GM10847 (cell line): ENCODE data around the gene TMEM87B.

Experiments
- POLR2A ChIP-seq: IDR thresholded peaks from 2 replicates; pipeline ENCODE4 v1.6.1; 2011; ENCODE audit not compliant: insufficient read length; ENCODE audit errors: extremely low read depth

Gene TMEM87B

GRCh38 chr2:112151701-112152440, 96.8 kb downstream of the TMEM87B start:
- TF ChIP-seq POLR2A: no peak

- no peak for TF ChIP-seq POLR2A
These were observed 97.6 kb downstream of the TMEM87B start for GRCh38 chr2:112152476-112153178.

GRCh38 chr2:112153179-112153490, 98.1 kb downstream of the TMEM87B start:
- no peak for TF ChIP-seq POLR2A

- no peak for TF ChIP-seq POLR2A
These were observed 98.4 kb downstream of the TMEM87B start for GRCh38 chr2:112153501-112153900.

GRCh38 chr2:112154246-112155117, 99.4 kb downstream of the TMEM87B start:
- no peak for TF ChIP-seq POLR2A

GRCh38 chr2:112155331-112156151, 100.5 kb downstream of the TMEM87B start:
- no peak for TF ChIP-seq POLR2A

GRCh38 chr2:112156152-112156986, 101.3 kb downstream of the TMEM87B start:
- TF ChIP-seq POLR2A: no peak

GRCh38 chr2:112157472-112157871, 102.4 kb downstream of the TMEM87B start:
- no peak for TF ChIP-seq POLR2A

GRCh38 chr2:112159454-112159921, 104.4 kb downstream of the TMEM87B start:
- TF ChIP-seq POLR2A: no peak

- TF ChIP-seq POLR2A: no peak
These were observed 105.5 kb downstream of the TMEM87B start for GRCh38 chr2:112160283-112161250.

- no peak for TF ChIP-seq POLR2A
These were observed 106.5 kb downstream of the TMEM87B start for GRCh38 chr2:112161431-112162145.

- TF ChIP-seq POLR2A: no peak
These were observed 107.3 kb downstream of the TMEM87B start for GRCh38 chr2:112162341-112162740.
